Effector CD8-positive, alpha-beta T cell (primary cell): ENCODE measurements around the gene HINT3.
"Not testable (repeated sequence)": the region's sequence is repeated elsewhere in the genome, so short reads cannot be mapped to it uniquely, and the experiment has no call there.

ENCODE experiments used
- DNase-seq: peaks from one replicate; lab custom pipeline; 2025; lab: John Stamatoyannopoulos, UW

Gene HINT3

GRCh38 chr6:125939791-125940190 lies 16.8 kb upstream of the HINT3 start:
- DNase-seq: no peak

GRCh38 chr6:125940247-125941041 lies 16.1 kb upstream of the HINT3 start:
- no peak for DNase-seq

GRCh38 chr6:125942672-125943527 lies 13.7 kb upstream of the HINT3 start:
- no peak for DNase-seq

- DNase-seq: no peak
Observed at GRCh38 chr6:125943528-125944433, 12.8 kb upstream of the HINT3 start.

GRCh38 chr6:125944434-125944816 lies 12.1 kb upstream of the HINT3 start:
- DNase-seq: no peak

GRCh38 chr6:125944896-125945295 lies 11.7 kb upstream of the HINT3 start:
- no peak for DNase-seq

- DNase-seq: no peak
Observed at GRCh38 chr6:125945378-125946141, 11.0 kb upstream of the HINT3 start.

GRCh38 chr6:125947615-125948014 lies 9.0 kb upstream of the HINT3 start:
- no peak for DNase-seq

GRCh38 chr6:125948455-125948854 lies 8.1 kb upstream of the HINT3 start:
- DNase-seq: no peak

- DNase-seq: no peak
Observed at GRCh38 chr6:125949069-125949468, 7.5 kb upstream of the HINT3 start.

- DNase-seq: no peak
Observed at GRCh38 chr6:125950293-125950692, 6.3 kb upstream of the HINT3 start.

- DNase-seq: not testable (repeated sequence)
Observed at GRCh38 chr6:125950716-125951115, 5.9 kb upstream of the HINT3 start.

- no peak for DNase-seq
Observed at GRCh38 chr6:125951323-125951722, 5.2 kb upstream of the HINT3 start.

- DNase-seq: no peak
Observed at GRCh38 chr6:125952764-125953501, 3.6 kb upstream of the HINT3 start.

- no peak for DNase-seq
Observed at GRCh38 chr6:125953502-125953875, 3.1 kb upstream of the HINT3 start.

- no peak for DNase-seq
Observed at GRCh38 chr6:125954735-125955339, 1.7 kb upstream of the HINT3 start.

- no peak for DNase-seq
Observed at GRCh38 chr6:125955973-125956372, 597 bp upstream of the HINT3 start.

GRCh38 chr6:125957391-125957693 lies 772 bp downstream of the HINT3 start:
- no peak for DNase-seq

- no peak for DNase-seq
Observed at GRCh38 chr6:125957845-125958244, 1.3 kb downstream of the HINT3 start.

GRCh38 chr6:125959041-125959440 lies 2.5 kb downstream of the HINT3 start:
- DNase-seq: no peak
